ENCODE data around the gene SRGAP1.
"Not testable (repeated sequence)": the region's sequence is repeated elsewhere in the genome, so short reads cannot be mapped to it uniquely, and the experiment has no call there.

The SRGAP1 gene

DNA sequence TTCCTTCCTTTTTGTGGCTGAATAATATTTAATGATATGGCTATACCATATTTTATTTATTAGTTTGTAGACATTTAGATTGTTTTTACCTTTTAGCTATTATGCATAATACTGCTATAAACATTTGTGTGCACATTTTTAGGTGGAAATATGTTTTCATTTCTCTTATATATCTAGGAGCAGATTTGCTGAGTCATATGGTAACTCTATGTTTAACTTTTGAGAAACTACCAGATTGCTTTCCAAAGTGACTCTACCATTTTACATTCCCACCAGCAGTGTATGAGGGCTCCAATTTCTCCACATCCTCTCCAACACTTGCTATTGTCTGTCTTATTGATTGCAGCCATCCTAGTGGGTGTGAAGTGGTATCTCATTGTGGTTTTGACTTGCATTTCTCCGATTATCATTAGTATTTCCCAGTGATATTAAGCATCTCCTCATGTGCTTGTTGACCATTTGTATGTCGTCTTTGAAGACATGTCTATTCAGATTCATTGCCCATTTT is 217.4 kb downstream of the SRGAP1 start:
- DNase-seq, result no peak

DNA sequence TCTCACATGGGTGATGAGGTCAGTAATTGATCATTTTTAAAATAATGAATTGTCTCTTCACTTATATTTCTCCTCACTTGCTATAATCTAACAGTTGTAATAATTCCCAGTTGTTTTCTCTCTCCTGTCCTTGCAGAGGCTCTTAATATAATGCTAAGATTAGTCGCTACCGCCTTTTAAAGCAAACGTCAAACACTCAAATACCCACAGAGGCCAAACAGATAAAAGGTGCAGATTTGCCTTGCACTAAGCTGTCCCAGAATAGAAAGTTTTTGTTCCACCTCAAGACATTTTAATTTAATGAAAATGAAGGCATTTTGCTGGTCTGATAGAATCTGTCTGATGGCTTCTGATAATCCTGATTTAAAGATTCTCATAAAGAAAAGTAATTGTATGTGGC is 218.6 kb downstream of the SRGAP1 start:
- DNase-seq, result no peak

DNA sequence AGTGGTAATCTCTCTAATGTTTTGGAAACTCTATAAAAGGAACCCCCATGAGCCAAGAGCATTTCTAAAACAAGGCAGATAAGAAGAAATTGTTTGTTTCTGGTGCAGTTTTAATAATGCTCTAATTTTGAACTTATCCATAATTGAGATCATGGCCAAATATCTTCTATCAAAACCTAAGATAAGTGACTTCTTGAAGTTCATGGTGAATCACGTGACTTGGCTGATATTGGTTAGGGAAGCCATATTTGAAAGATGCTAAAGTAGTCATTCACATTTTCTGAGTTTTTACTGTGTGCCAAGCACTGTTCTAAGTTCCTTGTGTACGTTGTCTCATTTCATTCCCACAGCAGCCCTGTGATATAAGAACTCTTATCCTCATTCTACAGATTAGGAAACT is 219.7 kb downstream of the SRGAP1 start:
- no peak for DNase-seq

DNA sequence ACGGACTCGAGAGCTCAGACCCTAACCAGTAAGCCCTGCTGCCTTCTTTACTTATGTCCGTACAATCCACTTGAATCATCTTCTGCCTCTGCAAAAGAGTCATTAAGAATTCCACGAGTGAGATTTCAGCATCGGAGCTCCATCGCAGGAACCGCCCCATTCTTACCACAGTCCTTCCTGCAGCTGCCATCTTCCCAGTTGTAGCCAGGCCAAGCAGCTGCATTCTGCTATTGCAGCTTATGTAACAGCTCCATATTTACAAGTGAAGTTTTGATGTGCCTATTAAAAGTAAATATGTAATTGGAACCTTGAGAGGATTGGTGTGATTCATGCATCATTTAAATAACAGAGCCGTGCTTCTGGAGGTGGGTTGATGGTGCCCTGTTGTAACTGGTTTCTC is 220.2 kb downstream of the SRGAP1 start:
- DNase-seq, result no peak

DNA sequence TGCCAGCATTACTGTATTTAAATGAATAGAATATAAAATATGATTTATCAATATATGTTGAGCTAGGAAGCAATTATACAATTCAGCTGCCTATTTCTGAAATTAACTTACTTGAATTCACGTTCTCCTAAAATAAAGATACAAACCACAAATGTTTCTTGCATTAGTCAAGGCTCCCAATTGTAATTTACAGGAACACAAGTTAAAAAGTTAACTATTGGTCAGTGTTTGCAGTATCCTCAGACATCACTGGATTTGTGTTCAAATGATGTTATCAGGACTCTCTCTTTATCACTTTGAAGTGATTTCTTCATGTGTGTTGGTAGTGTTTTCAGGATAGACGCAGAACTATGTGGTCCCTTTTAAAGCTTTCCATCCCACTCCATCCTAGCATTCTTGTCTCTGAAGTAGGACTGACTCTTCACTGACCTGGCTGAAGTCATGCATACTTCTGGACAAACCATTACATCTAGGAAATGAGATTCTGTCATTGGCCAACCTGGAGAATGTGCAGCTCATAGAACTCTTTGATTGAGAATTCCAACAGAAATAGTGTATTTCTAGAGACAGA is 221.5 kb downstream of the SRGAP1 start:
- DNase-seq, result no peak

DNA sequence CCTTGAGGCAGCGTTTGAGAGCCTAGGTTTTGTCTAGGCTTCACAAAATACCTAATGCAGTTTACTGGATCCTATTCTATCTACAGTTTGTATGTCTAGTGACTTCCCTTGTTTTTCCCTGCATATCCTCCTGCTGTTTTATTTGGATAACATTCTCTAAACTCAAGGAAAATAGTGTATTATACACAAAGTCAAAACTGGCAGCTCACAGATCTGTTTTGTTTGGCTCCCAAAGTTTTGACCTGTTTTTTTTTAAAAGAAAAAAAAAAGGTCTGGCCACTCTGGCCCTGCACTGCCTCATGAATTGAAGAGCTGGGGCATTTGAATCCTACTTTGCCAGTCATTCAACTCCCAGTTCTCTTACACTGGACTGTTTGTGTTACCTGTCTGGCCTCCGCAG is 222.3 kb downstream of the SRGAP1 start:
- no peak for DNase-seq

DNA sequence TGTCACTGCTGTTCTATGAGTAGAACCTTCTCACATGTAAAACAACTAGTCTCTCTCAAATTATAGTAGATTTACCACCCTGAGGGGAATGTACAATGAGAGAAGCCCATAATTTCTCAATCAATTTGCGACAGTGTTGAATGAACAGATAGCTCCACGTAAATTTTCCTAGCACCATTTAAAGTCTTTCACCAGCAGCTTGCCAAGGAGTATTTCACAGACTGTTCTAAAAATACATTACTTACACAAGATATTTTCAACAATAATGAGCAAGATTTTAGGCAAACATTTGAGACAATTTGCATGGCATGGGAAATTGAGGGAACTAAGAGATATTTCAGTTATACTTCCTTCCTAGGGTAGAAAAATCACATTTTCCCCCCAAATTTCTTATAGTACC is 226.0 kb downstream of the SRGAP1 start:
- DNase-seq, result no peak

DNA sequence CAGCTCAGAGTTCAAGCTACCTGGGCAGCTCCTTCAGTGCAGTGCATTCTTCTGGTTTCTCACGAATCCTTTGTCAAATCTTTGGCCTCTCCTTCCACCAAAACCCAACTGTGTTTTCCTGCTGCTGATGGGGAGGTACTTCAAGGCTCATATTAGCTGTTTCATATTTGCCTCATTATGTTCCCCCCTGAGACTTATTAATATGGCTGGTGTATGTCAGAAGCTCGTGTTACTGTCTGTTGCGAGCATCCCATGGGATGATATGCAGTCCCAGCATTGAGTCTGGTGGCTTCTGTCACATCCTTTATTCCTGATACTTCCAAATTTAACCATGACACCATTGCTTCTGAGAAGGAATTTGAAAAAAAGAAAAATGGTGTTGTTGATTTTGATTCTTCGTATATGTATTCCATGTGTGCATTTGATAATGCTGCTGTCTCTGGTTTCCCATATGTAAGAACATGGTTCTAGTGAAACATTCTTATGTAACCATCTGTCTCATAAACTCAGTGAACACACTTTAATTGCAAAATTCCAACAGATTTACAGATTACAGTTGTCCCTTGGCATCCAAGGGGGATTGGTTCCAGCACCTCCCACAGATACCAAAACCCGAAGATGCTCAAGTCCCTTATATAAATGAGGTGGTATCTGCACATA is 228.5 kb downstream of the SRGAP1 start:
- DNase-seq, result no peak

DNA sequence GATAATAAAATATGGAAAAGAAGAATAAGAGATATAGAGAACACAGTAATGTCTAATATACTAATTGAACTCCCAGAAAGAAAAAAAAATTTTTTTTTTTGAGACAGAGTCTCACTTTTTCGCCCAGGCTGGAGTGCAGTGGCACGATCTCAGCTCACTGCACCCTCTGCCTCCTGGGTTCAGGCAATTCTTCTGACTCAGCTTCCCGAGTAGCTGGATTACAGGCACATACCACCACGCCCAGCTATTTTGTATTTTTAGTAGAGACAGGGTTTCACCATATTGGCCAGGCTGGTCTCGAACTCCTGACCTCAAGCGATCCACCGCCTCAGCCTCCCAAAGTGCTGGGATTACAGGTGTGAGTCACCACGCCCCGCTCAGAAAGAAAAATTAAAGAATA is 232.1 kb downstream of the SRGAP1 start:
- DNase-seq, result not testable (repeated sequence)

DNA sequence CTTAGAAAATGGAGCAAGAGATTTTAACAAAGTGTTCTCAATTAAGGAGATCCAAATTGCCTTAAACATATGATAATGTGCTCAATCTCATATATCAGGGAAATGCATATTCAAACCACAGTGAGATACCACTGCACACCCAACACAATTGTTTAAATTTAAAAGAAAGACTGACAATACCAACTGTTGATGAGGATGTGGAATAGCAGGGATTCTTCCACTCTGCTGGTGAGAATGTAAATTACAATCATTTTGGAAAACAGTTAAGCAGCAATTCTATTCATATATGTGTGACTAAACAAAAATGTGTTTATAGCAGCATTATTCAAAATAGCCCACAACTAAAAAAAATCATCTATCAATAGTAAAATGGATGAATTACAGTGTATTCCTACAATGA is 233.4 kb downstream of the SRGAP1 start:
- DNase-seq, result peak in 1 of 2 experiments; percentile 4

DNA sequence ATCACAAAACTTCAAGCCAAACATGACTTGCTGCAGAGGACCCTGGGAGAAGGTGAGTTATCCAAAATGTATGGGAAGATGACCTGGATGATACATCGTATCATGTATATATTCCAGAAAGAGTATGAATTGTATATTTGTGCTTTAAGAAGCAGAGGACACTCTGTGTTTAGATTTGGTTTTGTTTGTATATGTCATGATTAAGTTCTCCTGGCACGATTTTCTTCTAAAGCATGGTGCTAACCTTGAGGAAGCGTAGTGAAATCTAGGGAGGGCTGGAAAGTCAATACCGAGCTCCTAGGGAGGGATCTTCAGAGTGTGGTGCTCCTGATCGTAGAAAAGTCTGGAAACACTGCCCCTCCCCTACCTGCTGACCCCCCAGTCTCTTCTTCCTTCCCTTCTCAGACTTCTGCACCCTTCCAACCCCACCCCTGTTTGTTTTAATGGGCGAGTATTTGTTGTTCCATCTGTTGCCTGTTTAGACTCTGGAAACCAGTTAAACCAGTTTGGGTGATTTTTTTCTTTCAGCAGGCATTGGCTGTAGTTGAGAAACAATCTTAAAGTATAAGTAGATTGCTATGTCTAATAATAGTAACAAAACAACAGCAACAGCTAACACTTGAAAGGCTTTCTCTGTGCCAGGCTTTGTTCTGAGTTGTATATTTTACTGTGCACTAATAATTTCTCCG is 236.0 kb downstream of the SRGAP1 start:
- peak; percentile 58 to 65 for DNase-seq

DNA sequence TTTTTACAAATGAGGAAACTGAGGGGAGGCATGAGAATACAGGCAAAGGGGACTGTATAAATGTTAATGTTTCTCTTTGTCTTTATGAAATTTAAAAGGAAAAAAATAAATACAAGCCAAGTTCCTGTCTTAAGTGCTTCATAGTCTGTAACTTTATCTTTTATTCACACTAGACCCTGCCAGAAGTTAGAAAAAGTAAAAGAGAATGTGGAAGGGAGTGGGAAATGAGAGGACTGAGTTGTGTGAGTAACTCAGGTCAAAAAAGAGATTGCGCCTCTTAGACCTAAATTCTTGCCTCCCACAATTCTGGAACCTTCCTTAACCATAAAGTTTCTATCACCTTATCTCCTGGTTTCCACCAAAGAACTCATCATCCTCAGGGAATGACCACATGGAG is 236.5 kb downstream of the SRGAP1 start:
- no peak for DNase-seq

DNA sequence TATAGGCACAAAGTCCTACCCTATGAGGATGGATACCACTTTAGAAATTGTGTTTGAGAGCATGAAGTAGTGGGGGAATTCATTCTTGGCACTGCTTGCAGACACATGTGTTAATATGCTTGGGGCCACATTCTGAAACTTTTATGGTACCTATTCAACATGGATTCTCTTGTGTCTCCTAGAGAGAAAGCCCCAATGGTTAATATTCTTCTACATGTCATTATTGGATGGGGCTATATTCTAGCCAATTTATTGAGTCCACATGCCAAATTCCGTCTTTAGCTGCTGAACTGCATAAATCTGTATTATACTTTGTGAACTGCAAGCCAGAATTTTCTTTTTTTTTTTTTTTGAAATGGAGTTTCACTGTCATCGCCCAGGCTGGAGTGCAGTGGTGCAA is 237.6 kb downstream of the SRGAP1 start:
- no peak for DNase-seq

DNA sequence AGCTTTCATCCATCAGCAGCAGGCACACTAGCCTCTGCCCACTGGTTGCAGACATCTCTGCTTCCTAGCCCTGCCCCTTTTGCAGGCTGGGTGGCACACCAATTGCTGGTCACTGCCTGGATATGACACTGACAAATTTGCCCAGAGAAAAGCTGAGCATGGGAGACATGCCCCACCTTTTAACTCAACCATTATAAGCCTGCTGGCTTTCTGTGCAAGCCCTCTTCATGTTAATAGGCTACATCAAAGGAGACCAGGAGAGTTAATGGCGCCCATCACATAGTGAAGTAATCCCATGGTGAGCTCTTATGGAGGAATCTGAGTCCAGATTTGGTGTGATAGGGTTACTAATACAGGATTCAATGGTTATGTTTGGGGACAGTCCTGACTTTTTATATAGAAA is 238.4 kb downstream of the SRGAP1 start:
- DNase-seq, result no peak

DNA sequence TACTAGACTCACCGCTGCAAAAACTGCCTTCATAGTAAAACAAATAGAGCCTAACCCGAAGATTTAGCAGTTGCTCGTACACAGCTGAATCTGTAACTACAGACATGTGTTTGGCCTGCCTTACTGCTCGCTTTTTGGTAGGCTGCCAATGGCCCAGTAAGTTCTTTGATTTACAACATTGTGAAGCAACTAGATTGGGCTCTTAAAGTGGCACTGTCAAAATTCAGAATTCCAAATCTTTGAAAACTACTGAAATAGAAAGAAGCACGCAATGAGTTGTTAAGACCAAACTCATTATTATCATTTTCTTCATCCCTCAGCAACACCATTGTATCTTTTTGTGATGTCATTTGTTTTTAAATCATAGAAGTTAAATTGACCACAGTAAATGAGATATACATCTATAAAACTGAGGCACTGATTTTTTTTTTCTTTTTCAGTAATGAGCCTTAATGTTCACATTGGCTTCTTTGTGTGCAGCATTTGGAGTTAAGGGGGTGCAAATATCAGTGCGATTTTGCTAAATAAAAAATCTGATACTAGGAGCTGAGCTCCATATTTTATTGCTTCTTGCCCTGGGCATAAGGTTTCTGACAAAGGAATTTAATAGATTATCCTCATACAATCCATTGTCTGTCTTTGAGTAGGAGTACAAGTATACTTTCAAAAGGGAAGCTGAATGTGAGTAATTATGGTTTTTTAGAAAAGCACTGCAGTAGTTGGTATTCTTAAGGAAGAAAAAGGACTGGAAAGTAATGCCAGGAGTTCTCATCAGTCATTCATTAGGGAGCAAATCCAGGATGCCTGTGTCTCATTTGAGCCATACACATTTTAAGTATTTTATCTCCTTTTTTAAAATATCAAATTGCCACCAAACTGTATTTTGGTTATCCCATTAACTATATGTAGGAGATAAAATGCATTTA is 239.0 kb downstream of the SRGAP1 start:
- no peak for DNase-seq

DNA sequence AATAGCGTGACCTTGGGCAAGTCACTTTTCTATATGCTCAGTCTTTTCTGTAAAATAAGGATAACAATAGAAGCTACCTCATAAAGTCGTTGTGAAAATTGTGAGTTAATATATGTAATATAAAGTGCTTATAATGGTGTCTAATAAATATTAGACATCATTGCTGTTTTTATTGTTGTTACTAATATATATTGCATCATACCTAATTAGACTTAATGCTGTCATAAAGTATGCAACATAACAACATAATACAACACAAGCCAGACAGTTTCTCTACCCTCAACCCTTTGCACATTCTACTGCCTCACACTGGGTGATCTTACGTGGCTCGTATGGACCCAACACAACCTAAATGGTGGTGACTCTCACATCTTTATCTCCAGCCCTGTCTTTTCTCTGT is 240.7 kb downstream of the SRGAP1 start:
- no peak for DNase-seq

DNA sequence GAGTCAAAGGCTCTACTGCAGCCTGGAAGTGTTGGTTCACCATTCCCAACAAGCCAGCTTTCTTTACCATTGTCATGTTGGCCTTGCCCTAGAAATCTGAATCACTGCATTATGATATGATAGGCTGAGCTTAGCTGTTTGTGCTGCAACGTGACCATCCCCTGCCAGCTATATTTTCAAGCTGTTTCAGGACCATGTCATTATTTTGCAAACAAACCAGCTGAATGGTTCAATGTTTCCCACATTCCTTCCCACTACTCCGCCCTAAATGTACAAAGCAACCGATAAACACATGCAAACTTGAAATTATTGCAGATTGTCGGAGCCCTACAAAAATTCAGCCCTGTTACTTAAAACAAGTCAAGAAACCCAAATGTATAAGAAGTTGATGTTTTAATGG is 241.5 kb downstream of the SRGAP1 start:
- DNase-seq, result no peak

DNA sequence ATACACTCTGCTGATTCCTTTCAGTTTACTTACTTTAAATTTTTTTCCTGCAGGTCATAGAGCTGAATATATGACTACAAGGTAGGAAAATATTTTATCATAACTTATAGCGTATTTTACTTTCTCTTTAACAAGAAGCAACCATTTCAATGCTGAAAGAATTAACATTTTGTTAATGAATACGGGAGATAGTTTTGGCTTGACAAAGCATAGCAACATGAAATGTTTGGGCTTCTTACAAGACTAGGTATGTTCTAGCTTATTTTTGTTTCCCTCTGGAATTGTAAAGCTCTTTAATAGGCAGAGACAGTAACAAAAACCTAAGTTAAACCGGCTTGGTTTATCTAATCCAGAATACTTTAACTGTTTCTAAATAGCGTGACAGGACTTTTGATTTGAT is 242.4 kb downstream of the SRGAP1 start:
- no peak for DNase-seq

DNA sequence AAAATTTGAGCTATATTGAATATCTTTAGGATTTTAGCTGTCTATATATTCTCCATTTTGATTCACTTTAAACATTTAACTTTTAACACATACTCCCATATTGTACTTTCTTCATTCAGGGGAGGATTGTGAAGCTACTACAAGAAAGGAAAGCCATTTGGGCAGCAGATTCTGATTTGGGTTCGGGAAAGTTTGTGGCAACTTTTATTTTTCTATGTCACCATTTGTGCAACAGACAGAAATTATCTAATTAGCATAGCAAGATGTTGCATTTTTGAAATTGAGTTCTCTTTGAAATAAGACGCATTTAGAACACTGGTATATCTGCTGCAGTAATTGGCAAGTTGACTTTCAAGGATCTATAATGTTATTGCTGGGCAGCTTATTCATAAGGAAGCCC is 243.3 kb downstream of the SRGAP1 start:
- DNase-seq, result no peak

DNA sequence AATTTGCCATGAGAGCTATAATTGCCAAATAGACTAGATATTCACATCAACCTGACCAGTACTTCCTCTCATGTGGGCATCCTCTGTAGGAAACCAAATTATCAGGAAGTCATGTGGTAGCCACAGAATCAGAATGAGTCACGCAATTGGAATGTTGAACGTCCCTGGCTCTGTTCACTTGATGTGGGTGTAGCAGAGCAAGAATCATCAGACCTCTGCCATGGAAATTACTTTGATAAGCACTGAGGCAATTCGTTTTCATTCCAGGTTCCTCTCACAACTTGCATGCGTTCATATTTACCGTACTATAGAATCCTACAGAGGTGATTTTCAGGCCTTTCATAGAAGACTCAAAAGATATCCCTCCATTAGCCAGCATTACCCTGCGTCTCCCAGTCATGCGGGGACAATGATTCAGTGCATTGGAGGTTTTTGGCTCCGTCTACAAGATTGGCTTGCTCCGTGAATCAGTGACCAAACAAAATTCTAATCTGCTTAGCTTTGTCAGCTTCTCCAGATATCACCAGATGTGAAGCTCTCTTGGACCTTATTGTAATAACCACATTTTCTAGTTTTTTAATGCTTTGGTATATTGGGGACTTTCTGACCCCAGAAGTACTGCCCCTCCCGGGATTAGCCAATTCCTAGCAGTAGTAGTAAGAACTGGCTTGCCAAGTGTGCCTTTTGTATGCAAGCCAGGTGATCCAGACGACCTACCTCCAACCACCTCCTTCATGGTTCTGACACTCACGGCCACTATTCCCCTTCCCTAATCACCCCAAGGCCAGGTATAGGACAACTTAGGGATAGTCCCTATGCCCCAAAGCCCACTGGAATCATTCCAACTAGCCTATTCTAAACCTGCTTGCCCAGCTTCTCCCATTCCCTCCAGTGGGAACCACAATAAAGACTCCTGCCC is 244.2 kb downstream of the SRGAP1 start:
- DNase-seq, result no peak

DNA sequence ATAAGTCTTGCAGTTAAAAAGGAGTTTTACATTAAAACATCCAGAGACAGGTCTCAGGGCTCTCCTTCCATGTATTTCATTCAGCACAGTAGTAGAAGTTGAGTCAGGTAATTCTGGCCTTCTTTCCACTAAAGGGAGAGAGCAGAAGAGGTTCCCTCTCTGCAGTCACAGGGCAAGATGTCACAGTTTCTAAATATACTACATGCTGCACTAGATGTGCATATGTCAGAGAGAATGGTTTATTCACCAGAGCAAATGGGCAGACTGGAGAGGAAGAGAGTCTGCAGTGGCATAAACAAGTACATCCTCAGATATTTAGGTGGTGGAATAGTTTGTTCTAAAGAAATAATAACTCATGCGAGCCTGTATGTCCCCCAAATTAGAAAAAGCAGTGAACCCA is 245.5 kb downstream of the SRGAP1 start:
- DNase-seq, result no peak

DNA sequence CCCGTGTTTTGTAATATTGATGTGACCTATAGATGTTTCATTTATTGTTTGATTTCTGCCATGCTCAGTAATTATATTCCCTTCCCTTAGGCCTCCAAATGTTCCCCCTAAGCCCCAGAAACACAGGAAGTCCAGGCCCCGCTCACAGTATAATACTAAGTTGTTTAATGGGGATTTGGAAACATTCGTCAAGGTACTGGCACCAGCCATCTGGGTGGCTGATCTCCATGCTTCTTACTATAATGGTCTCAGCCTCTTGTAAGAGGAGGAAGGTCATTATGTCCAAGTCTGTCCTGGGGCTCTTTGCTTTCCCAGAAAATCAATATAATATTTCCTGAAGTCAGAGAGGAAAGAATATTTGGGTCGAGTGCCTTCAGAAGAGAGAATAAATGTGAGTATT is 246.7 kb downstream of the SRGAP1 start:
- DNase-seq, result no peak
